Lung (tissue), 12 donors: Measurements from ENCODE around the gene SLC44A5. TPM values are rescaled to one million over a fixed set of nuclear protein-coding genes. Genes with fewer than 3 reads are reported as not detected.

Source experiments
- ATAC-seq: fragments of 200-7000 bp; cut with Tn5 transposase; one replicate; pipeline ENCODE4 v1.9.1; 2020; ENCODE audit warnings: moderate number of reproducible peaks; ENCODE audit not compliant: insufficient read depth, low FRiP score
- DNase-seq, 3 donors: peaks; one replicate each; pipeline ENCODE4 v3.0.0-alpha.2; 2013 to 2017
- H3K27ac ChIP-seq, 2 donors: one replicate each; pipeline ENCODE4 v1.5.1; 2013; ENCODE audit warnings: mild to moderate bottlenecking in 2 of 2, moderate library complexity in 2 of 2, control low read depth in 1 of 2, inconsistent platforms in 1 of 2, low read depth in 1 of 2, low read length in 1 of 2
- H3K27me3 ChIP-seq, 3 donors: one replicate each; pipeline ENCODE4 v1.5.1; 2013; ENCODE audit warnings: low read length in 2 of 3; ENCODE audit not compliant: control insufficient read depth in 3 of 3, insufficient read depth in 3 of 3
- H3K36me3 ChIP-seq, 4 donors: one replicate each; pipeline ENCODE4 v1.5.1; 2013; ENCODE audit warnings: low read length in 4 of 4, mild to moderate bottlenecking in 1 of 4, moderate library complexity in 1 of 4; ENCODE audit not compliant: control insufficient read depth in 4 of 4, insufficient read depth in 4 of 4
- H3K4me1 ChIP-seq, 5 donors: one replicate each; pipeline ENCODE4 v1.5.1; 2013; ENCODE audit warnings: low read length in 5 of 5, mild to moderate bottlenecking in 2 of 5, moderate library complexity in 1 of 5; ENCODE audit not compliant: control insufficient read depth in 5 of 5, insufficient read depth in 5 of 5
- H3K4me3 ChIP-seq: one replicate; pipeline ENCODE4 v1.5.1; 2013; ENCODE audit warnings: mild to moderate bottlenecking, control low read depth, moderate library complexity
- H3K9ac ChIP-seq, 2 donors: one replicate each; pipeline ENCODE4 v1.5.1; 2013; ENCODE audit warnings: low read length in 2 of 2, control low read depth in 1 of 2; ENCODE audit not compliant: insufficient read depth in 1 of 2
- H3K9me3 ChIP-seq, 4 donors: one replicate each; pipeline ENCODE4 v1.5.1; 2013; ENCODE audit warnings: low read length in 3 of 4, mild to moderate bottlenecking in 1 of 4, moderate library complexity in 1 of 4; ENCODE audit not compliant: control insufficient read depth in 4 of 4, insufficient read depth in 3 of 4
- CTCF ChIP-seq: IDR thresholded peaks from 2 replicates; pipeline ENCODE4 v1.5.1; 2012; ENCODE audit warnings: mild to moderate bottlenecking; ENCODE audit errors: control extremely low read depth, extremely low read depth
- WGBS, 2 donors: extraction: QIAGEN DNeasy Blood & Tissue Kit; methylation state at CpG; one replicate each; pipeline ENCODE4 v1.1.7; 2013; 5-methylcytosine and 5-hydroxymethylcytosine counted together
- polyA plus RNA-seq, 2 donors: library from polyadenylated mRNA; stranded (reverse); fragments of 200-250 nt; gene quantifications; one replicate each; pipeline ENCODE4 v1.2.1, GENCODE V29; 2013
- total RNA-seq, 2 donors: library from RNA; depleted of rRNA in 1 of 2; stranded (reverse); fragments of >200 nt in 1 of 2; gene quantifications; one replicate each; pipeline ENCODE4 v1.2.1, GENCODE V29; 2014 to 2021
- donor health status: control.
- donor health status: control.
- donor health status: Bipolar disorder and iron deficiency.
- donor health status: healthy.
- donor health status: DM: yes; HTN: yes; CAD: no.

Gene SLC44A5
- total and polyA plus RNA-seq, 4 donors, result 0.10 to 1.6 (median 0.43) TPM

DNA sequence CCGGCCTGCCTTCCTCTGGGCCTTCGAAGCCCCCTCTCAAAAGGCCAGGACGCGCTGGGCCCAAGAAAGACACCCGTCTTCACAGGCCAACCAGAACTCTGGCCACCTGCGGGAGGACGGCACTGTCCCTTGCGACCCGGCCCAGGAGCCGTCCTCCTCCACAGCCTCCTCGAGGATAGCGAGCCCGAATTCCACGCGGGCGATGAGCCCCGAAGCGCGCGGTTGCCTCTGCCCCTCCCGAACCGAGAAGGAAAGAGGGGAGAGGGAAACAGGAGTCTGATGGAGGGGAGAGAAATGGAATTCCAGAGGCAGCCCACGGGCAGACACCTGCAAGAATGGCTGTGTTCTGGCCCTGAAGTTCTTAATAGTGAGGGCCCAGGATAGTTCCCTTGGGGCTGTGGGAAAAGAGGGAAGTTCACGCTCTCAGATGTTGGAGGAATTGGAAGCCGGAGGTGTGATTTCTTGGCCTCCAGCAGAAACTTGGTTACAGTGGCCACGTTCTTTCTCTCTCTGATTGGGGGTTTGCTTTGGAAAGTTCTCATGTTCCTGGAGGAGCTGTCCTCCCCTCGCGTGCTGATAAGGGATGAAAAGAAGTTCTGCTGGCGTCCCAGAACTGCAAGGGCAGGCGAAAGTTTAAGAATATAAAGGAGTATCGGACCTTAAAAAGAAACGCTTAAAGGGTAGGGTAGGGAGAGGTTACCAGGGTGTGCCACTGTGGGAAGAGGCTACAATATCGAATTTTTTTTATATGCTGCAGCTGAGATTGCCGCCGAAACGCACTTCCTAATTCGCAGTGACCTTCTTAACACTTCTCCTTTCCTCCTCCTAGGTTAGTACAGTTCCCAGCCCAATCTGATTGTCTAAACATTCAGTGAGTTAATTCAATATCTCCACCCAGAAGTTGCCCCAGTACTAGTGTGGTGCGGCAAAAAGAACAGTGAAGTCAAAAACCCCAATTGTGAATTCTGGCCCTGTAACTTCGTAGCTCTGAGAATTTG, 5.8 kb upstream of the SLC44A5 start:
- no peaks in the 10 kb centered on the region for H3K9me3 ChIP-seq
- WGBS, 2 donors, result 6% methylated on average over 39 of the region's 39 CpGs
- no peaks in the 10 kb centered on the region for H3K36me3 ChIP-seq
- no peak overlapping the region for H3K27ac ChIP-seq
- no peak overlapping the region for H3K4me3 ChIP-seq
- ATAC-seq, result peak; percentile 49
- H3K4me1 ChIP-seq, result peaks cover 0 to 18% (median 9%) of the 10 kb centered on the region in 5 donors
- no peak for TF ChIP-seq CTCF
- peaks cover 4 to 35% (median 21%) of the 10 kb centered on the region in 3 donors for H3K27me3 ChIP-seq
- no peak overlapping the region for H3K9ac ChIP-seq
- peak; percentile 52 to 73 (median 70) for DNase-seq

DNA sequence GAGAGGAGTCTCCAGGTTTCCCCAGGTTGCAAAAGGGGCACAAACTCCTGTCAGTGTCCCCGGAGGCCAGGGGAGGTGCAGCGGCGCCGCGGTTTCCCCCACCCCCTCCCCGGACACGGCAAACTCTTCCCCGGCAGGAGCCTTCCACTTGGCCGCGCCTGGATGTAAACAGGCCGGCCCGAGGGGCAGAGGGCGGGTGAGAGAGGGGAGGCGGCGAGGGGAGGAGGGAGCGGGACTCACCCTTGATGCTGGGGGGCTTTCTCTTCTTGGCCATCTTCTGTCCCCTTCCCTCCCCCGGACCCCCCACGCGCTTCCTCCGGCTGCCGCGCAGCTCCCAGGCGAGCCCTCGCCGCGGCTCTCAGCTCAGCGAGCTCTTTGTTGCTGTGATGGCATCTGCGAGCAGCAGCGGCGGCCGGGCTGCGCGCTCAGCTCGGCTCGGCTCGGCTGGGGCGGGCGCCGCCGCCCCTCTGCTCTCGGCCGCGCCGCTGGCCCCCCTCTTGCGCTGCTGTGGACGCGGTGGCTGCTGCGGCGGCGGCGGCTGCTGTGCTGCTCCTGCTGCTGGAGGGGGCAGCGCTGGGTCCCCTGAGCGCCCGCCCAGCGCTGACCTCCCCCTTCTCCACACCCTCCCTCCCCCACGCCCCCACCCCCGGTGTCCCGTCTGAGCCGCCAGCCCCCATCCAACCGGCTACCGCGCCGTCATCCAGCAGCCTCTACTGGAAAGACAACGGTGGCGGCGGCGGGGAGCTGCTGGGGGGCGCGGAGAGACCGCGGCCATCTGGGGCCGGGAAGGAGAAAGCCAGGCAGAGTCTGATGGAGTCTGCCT, 4.9 kb upstream of the SLC44A5 start:
- no peaks in the 10 kb centered on the region for H3K36me3 ChIP-seq
- TF ChIP-seq CTCF, result no peak
- H3K4me1 ChIP-seq, result peaks cover 0 to 18% (median 9%) of the 10 kb centered on the region in 5 donors
- peaks cover 4 to 35% (median 21%) of the 10 kb centered on the region in 3 donors for H3K27me3 ChIP-seq
- ATAC-seq, result peak; percentile 35
- peak overlapping the region; percentile 9 for H3K4me3 ChIP-seq
- peak; percentile 64 to 77 (median 70) for DNase-seq
- no peaks in the 10 kb centered on the region for H3K9me3 ChIP-seq
- H3K27ac ChIP-seq, result no peak overlapping the region
- H3K9ac ChIP-seq, result no peak overlapping the region
- WGBS, 2 donors, result 0 to 1% methylated on average over 46 to 72 of the region's 72 CpGs

DNA sequence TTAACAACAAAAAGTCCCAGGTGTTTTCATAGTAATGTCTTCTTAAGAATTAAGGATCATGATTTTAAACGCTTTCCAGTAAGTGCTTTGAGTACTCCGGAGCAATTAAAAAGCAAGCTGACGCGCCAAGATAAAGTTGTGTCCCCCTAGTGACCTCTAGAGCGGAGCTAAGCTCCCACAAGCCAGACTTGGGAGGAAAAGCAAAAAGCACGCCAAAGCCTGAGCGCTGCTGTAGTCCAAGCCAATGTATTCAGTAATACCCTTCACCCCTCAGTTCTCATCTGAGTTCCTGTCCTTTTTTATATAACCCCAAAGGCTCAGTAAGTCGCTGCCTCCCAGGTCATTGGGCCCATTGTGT, 3.5 kb upstream of the SLC44A5 start:
- WGBS, 2 donors, result 3 to 4% methylated on average over 8 of the region's 8 CpGs
- peaks cover 4 to 35% (median 21%) of the 10 kb centered on the region in 3 donors for H3K27me3 ChIP-seq
- H3K4me3 ChIP-seq, result no peak overlapping the region

More for the DNA sequence above, 3.5 kb upstream of the SLC44A5 start:
- Histone ChIP-seq H3K4me1 (peaks cover 0 to 18% (median 9%) of the 10 kb centered on the region in 5 donors), H3K9me3 (no peaks in the 10 kb centered on the region), H3K9ac (no peak overlapping the region), H3K27ac (no peak overlapping the region), H3K36me3 (no peaks in the 10 kb centered on the region)
- ATAC-seq (no peak), DNase-seq (peak in 2 of 3 donors; percentile 13 to 25)
- TF ChIP-seq CTCF, result no peak
